HCT116 (cell line): ENCODE measurements around the gene AFAP1.

Experiments used
- CTCF ChIP-seq, 3 experiments: fragments of 200-600 bp in 1 of 3; sonication (generic) in 1 of 3; IDR thresholded peaks in 2 of 3; conservative IDR thresholded peaks in 1 of 3; 2 replicates each; pipeline ENCODE4 v1.5.1; 2012 to 2017; ENCODE audit warnings: low read depth in 2 of 3, low read length in 2 of 3, antibody characterized with exemption in 1 of 3, borderline replicate concordance in 1 of 3, control low read depth in 1 of 3, mild to moderate bottlenecking in 1 of 3, mixed read lengths in 1 of 3, mixed run types in 1 of 3, moderate library complexity in 1 of 3; ENCODE audit not compliant: insufficient read depth in 1 of 3
- EZH2phosphoT487 ChIP-seq: fragments of 200-600 bp; IDR thresholded peaks from 2 replicates; pipeline ENCODE4 v1.6.1; 2018; ENCODE audit warnings: antibody characterized with exemption, borderline replicate concordance
- MAX ChIP-seq: IDR thresholded peaks from 2 replicates; pipeline ENCODE4 v1.6.1; 2012
- POLR2A ChIP-seq: IDR thresholded peaks from 2 replicates; pipeline ENCODE4 v1.7.0; 2011; ENCODE audit warnings: borderline replicate concordance; ENCODE audit not compliant: insufficient read depth, insufficient read length; ENCODE audit errors: extremely low read depth
- SP1 ChIP-seq: IDR thresholded peaks from 2 replicates; pipeline ENCODE4 v1.6.1; 2012; ENCODE audit warnings: low read depth
- TCF7L2 ChIP-seq: IDR thresholded peaks from 2 replicates; pipeline ENCODE4 v1.7.0; 2011; ENCODE audit warnings: borderline replicate concordance, inconsistent platforms; ENCODE audit not compliant: insufficient read depth, insufficient read length; ENCODE audit errors: extremely low read depth

- no peak for TF ChIP-seq TCF7L2
- no peak for TF ChIP-seq CTCF (IDR thresholded peaks at IDR 0.05 in 2 of 3, conservative IDR thresholded peaks at IDR 0.05 in 1 of 3; ENCODE audit: borderline replicate concordance in 1 of 3, insufficient read depth in 1 of 3, low read depth in 2 of 3, low read length in 2 of 3)
- no peak for TF ChIP-seq EZH2phosphoT487
- TF ChIP-seq SP1: no peak
- no peak for TF ChIP-seq MAX
- no peak for TF ChIP-seq POLR2A
Measured at GRCh38 chr4:7928711-7929110, 10.9 kb downstream of the AFAP1 start.
